Measurements from ENCODE around the gene PALS2.

DNA sequence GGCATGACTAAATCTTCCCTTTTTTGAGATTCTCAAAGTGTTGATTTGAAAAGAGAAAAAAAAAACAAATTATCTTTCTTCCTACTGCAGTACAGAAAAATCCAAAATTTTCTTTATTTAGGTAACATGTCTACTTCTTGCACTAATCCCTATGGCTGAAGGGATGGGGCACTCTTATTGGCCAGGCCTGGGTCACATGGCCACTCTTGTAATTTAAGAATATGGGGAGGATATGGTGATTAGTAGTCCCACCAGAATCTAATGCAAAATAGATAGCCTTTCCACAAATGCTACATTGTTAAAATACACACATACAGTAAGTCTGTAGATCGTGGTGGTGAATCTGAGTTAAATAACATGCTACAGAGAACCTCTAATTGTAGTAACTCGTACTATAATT, 7.0 kb upstream of the PALS2 start:
- no peak for TF ChIP-seq CTCF (conservative IDR thresholded peaks at IDR 0.05)
- no peak for TF ChIP-seq EZH2 (IDR thresholded peaks at IDR 0.05; ENCODE audit: low read depth)

Measured in PC-9 (cell line).